Endodermal cell (in vitro differentiated cells): ENCODE results near the gene MIA. TPM values are rescaled to one million over a fixed set of nuclear protein-coding genes. Genes with fewer than 3 reads are reported as not detected.
"Not testable (repeated sequence)": the region's sequence is repeated elsewhere in the genome, so short reads cannot be mapped to it uniquely, and the experiment has no call there.

Experiments
- DNase-seq: peaks from one replicate; pipeline ENCODE4 v3.0.0-alpha.2; 2017
- H3K27ac ChIP-seq: 2 replicates; pipeline ENCODE4 v1.5.1; 2013; ENCODE audit warnings: mild to moderate bottlenecking, low read depth, low read length, moderate library complexity
- H3K27me3 ChIP-seq: 2 replicates; pipeline ENCODE4 v1.6.1; 2013; ENCODE audit warnings: mild to moderate bottlenecking, low read length, moderate library complexity; ENCODE audit not compliant: insufficient read depth, control insufficient read depth, poor library complexity, severe bottlenecking
- H3K36me3 ChIP-seq: 2 replicates; pipeline ENCODE4 v1.7.0; 2013; ENCODE audit warnings: mild to moderate bottlenecking, low read length, moderate library complexity; ENCODE audit not compliant: control insufficient read depth, insufficient read depth
- H3K4me1 ChIP-seq: one replicate; pipeline ENCODE4 v1.7.0; 2013; ENCODE audit warnings: low read length; ENCODE audit not compliant: control insufficient read depth, insufficient read depth
- H3K4me3 ChIP-seq: 2 replicates; pipeline ENCODE4 v1.5.1; 2013; ENCODE audit warnings: mild to moderate bottlenecking, low read length, moderate library complexity
- H3K9ac ChIP-seq: 2 replicates; pipeline ENCODE4 v1.6.1; 2013; ENCODE audit warnings: mild to moderate bottlenecking, low read length, moderate library complexity; ENCODE audit not compliant: poor library complexity, severe bottlenecking; ENCODE audit errors: extremely low read depth
- H3K9me3 ChIP-seq: 2 replicates; pipeline ENCODE4 v1.6.1; 2013; ENCODE audit warnings: mild to moderate bottlenecking, low read length, moderate library complexity; ENCODE audit not compliant: control insufficient read depth
- H3K27ac Mint-ChIP-seq: 2 replicates; pipeline ENCODE4 v1.8.0; 2020; ENCODE audit warnings: mixed read lengths
- H3K27me3 Mint-ChIP-seq: 2 replicates; pipeline ENCODE4 v1.8.0; 2021; ENCODE audit warnings: mild to moderate bottlenecking, mixed read lengths; ENCODE audit not compliant: insufficient read depth
- H3K36me3 Mint-ChIP-seq: 2 replicates; pipeline ENCODE4 v1.8.0; 2020; ENCODE audit warnings: low read depth, mixed read lengths
- H3K4me1 Mint-ChIP-seq: 2 replicates; pipeline ENCODE4 v1.8.0; 2020; ENCODE audit warnings: mixed read lengths
- H3K4me3 Mint-ChIP-seq: 2 replicates; pipeline ENCODE4 v1.8.0; 2020; ENCODE audit warnings: mild to moderate bottlenecking, moderate library complexity, mixed read lengths
- H3K9me3 Mint-ChIP-seq: 2 replicates; pipeline ENCODE4 v1.8.0; 2020; ENCODE audit warnings: mild to moderate bottlenecking, mixed read lengths
- CTCF ChIP-seq: fragments of 200-600 bp; sonication (generic); conservative IDR thresholded peaks from 2 replicates; pipeline ENCODE4 v1.5.0; 2021; ENCODE audit warnings: antibody characterized with exemption, mild to moderate bottlenecking
- WGBS, 2 experiments: methylation state at CpG; one replicate each; pipeline versions ENCODE4 v1.1.5 to v1.1.7; 2013; ENCODE audit warnings: missing lambda C conversion rate in 2 of 2, mixed read lengths in 1 of 2; ENCODE audit not compliant: insufficient coverage in 1 of 2, insufficient read length in 1 of 2; 5-methylcytosine and 5-hydroxymethylcytosine counted together
- total RNA-seq, 2 donors: library from RNA; stranded (reverse); fragmentation: NEBNext Ultra II Directional in 1 of 2; extraction: Animal tissue kit (Norgen Biotek cat#: 25700) in 1 of 2; gene quantifications; 2 replicates in 1 of 2; 3 replicates in 1 of 2; pipeline ENCODE4 v1.2.1, GENCODE V29; 2021

Gene MIA
- total RNA-seq, 2 donors from 2014 or later, result not detected

- H3K4me1 Mint-ChIP-seq, result peaks cover 24% of the 10 kb centered on the region
- H3K27me3 Mint-ChIP-seq, result peaks cover 40% of the 10 kb centered on the region
- not testable (repeated sequence) for H3K27me3 ChIP-seq, H3K36me3 ChIP-seq, H3K27ac ChIP-seq, H3K9ac ChIP-seq, H3K9me3 ChIP-seq, H3K9me3 Mint-ChIP-seq, H3K4me3 ChIP-seq, H3K27ac Mint-ChIP-seq, H3K4me1 ChIP-seq, H3K4me3 Mint-ChIP-seq, H3K36me3 Mint-ChIP-seq
- TF ChIP-seq CTCF, result peak; percentile 91
- WGBS, 2 experiments, result 53 to 86% methylated on average over 2 to 5 of the region's 6 CpGs
- peak; percentile 77 for DNase-seq
Observed at GRCh38 chr19:40819479-40820234, 44.3 kb downstream of the MIA start.

- Histone ChIP-seq H3K4me3 (no peak overlapping the region), H3K9me3 (no peaks in the 10 kb centered on the region), H3K9ac (no peak overlapping the region), H3K27me3 (no peaks in the 10 kb centered on the region), H3K27ac (no peak overlapping the region), H3K4me1 (peaks cover 2% of the 10 kb centered on the region), H3K36me3 (no peaks in the 10 kb centered on the region)
- Mint-ChIP-seq H3K36me3 (no peaks in the 10 kb centered on the region), H3K4me1 (peaks cover 24% of the 10 kb centered on the region), H3K27ac (peak overlapping the region; percentile 90), H3K9me3 (no peaks in the 10 kb centered on the region), H3K4me3 (peak overlapping the region; percentile 4), H3K27me3 (peaks cover 18% of the 10 kb centered on the region)
- no peak for TF ChIP-seq CTCF
- WGBS, 2 experiments, result 93 to 95% methylated on average over 14 to 22 of the region's 22 CpGs
- peak; percentile 44 for DNase-seq
Observed at GRCh38 chr19:40822161-40822560, 46.8 kb downstream of the MIA start.

- peaks cover 13% of the 10 kb centered on the region for H3K27me3 Mint-ChIP-seq
- peak; percentile 78 for DNase-seq
- H3K4me3 ChIP-seq, H3K36me3 Mint-ChIP-seq, H3K9ac ChIP-seq, H3K27ac ChIP-seq, H3K4me1 ChIP-seq, H3K9me3 Mint-ChIP-seq, H3K9me3 ChIP-seq, H3K36me3 ChIP-seq, H3K27me3 ChIP-seq: not testable (repeated sequence)
- peak overlapping the region; percentile 4 for H3K4me3 Mint-ChIP-seq
- H3K27ac Mint-ChIP-seq, result peak overlapping the region; percentile 90
- WGBS, 2 experiments, result 72 to 80% methylated on average over 7 to 9 of the region's 9 CpGs
- H3K4me1 Mint-ChIP-seq, result peaks cover 24% of the 10 kb centered on the region
Observed at GRCh38 chr19:40822704-40823553, 47.6 kb downstream of the MIA start.

GRCh38 chr19:40824916-40825315, 49.6 kb downstream of the MIA start:
- peak; percentile 20 for DNase-seq
- H3K4me1 Mint-ChIP-seq, result peaks cover 24% of the 10 kb centered on the region

GRCh38 chr19:40825460-40826095, 50.3 kb downstream of the MIA start:
- H3K9me3 Mint-ChIP-seq, H3K27me3 ChIP-seq, H3K36me3 ChIP-seq, H3K36me3 Mint-ChIP-seq, H3K9me3 ChIP-seq, H3K4me3 ChIP-seq, H3K27ac ChIP-seq, H3K27ac Mint-ChIP-seq, H3K4me3 Mint-ChIP-seq, H3K4me1 ChIP-seq, H3K9ac ChIP-seq: not testable (repeated sequence)
- 98% methylated on average over 4 of the region's 6 CpGs; no CpG with 5 or more reads in 1 of the 2 experiments for WGBS, 2 experiments
- peak; percentile 22 for DNase-seq
- H3K27me3 Mint-ChIP-seq, result peaks cover 12% of the 10 kb centered on the region
- peaks cover 24% of the 10 kb centered on the region for H3K4me1 Mint-ChIP-seq

More at GRCh38 chr19:40824916-40825315, 49.6 kb downstream of the MIA start:
- WGBS, 2 experiments, result 96 to 97% methylated on average over 6 to 15 of the region's 16 CpGs
- H3K36me3 Mint-ChIP-seq, H3K27ac ChIP-seq, H3K27me3 Mint-ChIP-seq, H3K9me3 ChIP-seq, H3K4me3 Mint-ChIP-seq, H3K9ac ChIP-seq, H3K4me3 ChIP-seq, H3K9me3 Mint-ChIP-seq, H3K27me3 ChIP-seq, H3K4me1 ChIP-seq, H3K27ac Mint-ChIP-seq, H3K36me3 ChIP-seq: not testable (repeated sequence)
